IMR-90 (cell line): Measurements from ENCODE around the gene NATD1. TPM values are rescaled to one million over a fixed set of nuclear protein-coding genes. Genes with fewer than 3 reads are reported as not detected.

Experiments used
- ATAC-seq: fragments of 200-7000 bp; cut with Tn5 transposase; 2 replicates; pipeline ENCODE4 v1.9.1; 2020; ENCODE audit warnings: low read depth, mild to moderate bottlenecking, moderate library complexity
- BruUV-seq: library from RNA; stranded (reverse); fragments of 400-500 nt; replicated peaks from 2 replicates; lab custom pipeline; 2021; lab: Mats Ljungman, UMichigan
- CTCF ChIA-PET: fragments of 300-600 bp; formaldehyde crosslinking; extraction: SDS; loops from one replicate; lab custom pipeline; 2021; ENCODE audit warnings: antibody characterized with exemption; lab: Yijun Ruan, JAX
- POLR2A ChIA-PET: fragments of 300-600 bp; sonication (Branson Sonifier 250); formaldehyde crosslinking; loops from one replicate; lab custom pipeline; 2022; ENCODE audit warnings: antibody characterized with exemption; ENCODE audit not compliant: unreplicated experiment; lab: Charles Lee
- DNase-seq: peaks from one replicate; pipeline ENCODE4 v3.0.0; 2013
- H2AFZ ChIP-seq: replicated peaks from 2 replicates; pipeline ENCODE3; 2013; ENCODE audit warnings: low read length, mild to moderate bottlenecking; ENCODE audit not compliant: poor library complexity
- H2AK5ac ChIP-seq: 2 replicates; pipeline ENCODE4 v1.6.1; 2013; ENCODE audit warnings: low read depth, low read length, inconsistent platforms
- H2AK9ac ChIP-seq: replicated peaks from 2 replicates; pipeline ENCODE3; 2013; ENCODE audit warnings: mild to moderate bottlenecking, low read depth, low read length, moderate library complexity; ENCODE audit not compliant: poor library complexity
- H2BK120ac ChIP-seq: 2 replicates; pipeline ENCODE4 v1.6.1; 2013; ENCODE audit warnings: low read depth, low read length, inconsistent platforms
- H2BK15ac ChIP-seq: 3 replicates; pipeline ENCODE4 v1.6.1; 2013; ENCODE audit warnings: low read depth, low read length, inconsistent platforms
- H2BK20ac ChIP-seq: 2 replicates; pipeline ENCODE4 v1.6.1; 2013; ENCODE audit warnings: low read depth, mild to moderate bottlenecking, inconsistent platforms, low read length, moderate library complexity
- H2BK5ac ChIP-seq: 2 replicates; pipeline ENCODE4 v1.6.1; 2013; ENCODE audit warnings: mild to moderate bottlenecking, low read depth, low read length, inconsistent platforms; ENCODE audit not compliant: poor library complexity, severe bottlenecking
- H3K14ac ChIP-seq: replicated peaks from 2 replicates; pipeline ENCODE4 v1.6.1; 2013; ENCODE audit warnings: low read depth, low read length, inconsistent platforms
- H3K18ac ChIP-seq: 2 replicates; pipeline ENCODE4 v1.6.1; 2013; ENCODE audit warnings: low read depth, low read length, control low read depth
- H3K23ac ChIP-seq: 2 replicates; pipeline ENCODE4 v1.6.1; 2013; ENCODE audit warnings: low read depth, low read length, inconsistent platforms
- H3K27ac ChIP-seq: 2 replicates; pipeline ENCODE4 v1.5.1; 2013; ENCODE audit warnings: mild to moderate bottlenecking, control low read depth, low read length; ENCODE audit not compliant: insufficient read depth
- H3K27me3 ChIP-seq: 2 replicates; pipeline ENCODE4 v1.6.1; 2013; ENCODE audit warnings: low read length; ENCODE audit not compliant: control insufficient read depth, insufficient read depth
- H3K36me3 ChIP-seq: 2 replicates; pipeline ENCODE4 v1.6.1; 2013; ENCODE audit warnings: low read length, mixed read lengths; ENCODE audit not compliant: control insufficient read depth, insufficient read depth
- H3K4ac ChIP-seq: 2 replicates; pipeline ENCODE4 v1.6.1; 2013; ENCODE audit warnings: low read depth, low read length, inconsistent platforms
- H3K4me1 ChIP-seq: 2 replicates; pipeline ENCODE4 v1.6.1; 2013; ENCODE audit warnings: low read length, mixed read lengths; ENCODE audit not compliant: control insufficient read depth, insufficient read depth
- H3K4me2 ChIP-seq: 2 replicates; pipeline ENCODE4 v1.6.1; 2013; ENCODE audit warnings: low read depth, mild to moderate bottlenecking, control low read depth, low read length, moderate library complexity
- H3K4me3 ChIP-seq: 2 replicates; pipeline ENCODE4 v1.5.1; 2013; ENCODE audit warnings: low read depth, mild to moderate bottlenecking, control low read depth, low read length, moderate library complexity; ENCODE audit not compliant: insufficient read depth
- H3K56ac ChIP-seq: 2 replicates; pipeline ENCODE4 v1.6.1; 2013; ENCODE audit warnings: low read length, inconsistent platforms; ENCODE audit not compliant: insufficient read depth; ENCODE audit errors: extremely low read depth
- H3K79me1 ChIP-seq, 2 experiments: 2 replicates each; pipeline ENCODE4 v1.6.1; 2013; ENCODE audit warnings: low read length in 2 of 2, inconsistent platforms in 1 of 2, low read depth in 1 of 2
- H3K9ac ChIP-seq: 2 replicates; pipeline ENCODE4 v1.6.1; 2013; ENCODE audit warnings: low read depth, low read length, control low read depth
- H3K9me1 ChIP-seq: 2 replicates; pipeline ENCODE4 v1.6.1; 2013; ENCODE audit warnings: low read length, inconsistent platforms; ENCODE audit not compliant: insufficient read depth
- H3K9me3 ChIP-seq: 2 replicates; pipeline ENCODE4 v1.6.1; 2013; ENCODE audit warnings: low read length; ENCODE audit not compliant: control insufficient read depth, insufficient read depth
- H4K20me1 ChIP-seq: 2 replicates; pipeline ENCODE4 v1.6.1; 2013; ENCODE audit warnings: low read length, inconsistent platforms; ENCODE audit not compliant: insufficient read depth
- H4K5ac ChIP-seq: 2 replicates; pipeline ENCODE4 v1.6.1; 2013; ENCODE audit warnings: mild to moderate bottlenecking, low read depth, low read length, control low read depth
- H4K8ac ChIP-seq, 2 experiments: 2 replicates each; pipeline ENCODE4 v1.6.1; 2013; ENCODE audit warnings: low read depth in 2 of 2, low read length in 2 of 2, control low read depth in 1 of 2, inconsistent platforms in 1 of 2
- H4K91ac ChIP-seq: 2 replicates; pipeline ENCODE4 v1.6.1; 2013; ENCODE audit warnings: low read depth, low read length, inconsistent platforms; ENCODE audit not compliant: insufficient read depth
- BHLHE40 ChIP-seq: fragments of 150-350 bp; IDR thresholded peaks from 2 replicates; pipeline ENCODE4 v1.6.1; 2016; ENCODE audit warnings: mild to moderate bottlenecking, low read depth, low read length
- CEBPB ChIP-seq: IDR thresholded peaks from 2 replicates; pipeline ENCODE4 v1.6.1; 2012; ENCODE audit warnings: low read depth, low read length, improper control_type of control experiment
- FOS ChIP-seq: fragments of 150-350 bp; IDR thresholded peaks from 2 replicates; pipeline ENCODE4 v1.6.1; 2016; ENCODE audit warnings: low read depth, low read length
- MAFK ChIP-seq: IDR thresholded peaks from 2 replicates; pipeline ENCODE4 v1.6.1; 2012; ENCODE audit warnings: low read depth, low read length, improper control_type of control experiment
- MXI1 ChIP-seq: IDR thresholded peaks from 2 replicates; pipeline ENCODE4 v1.6.1; 2012; ENCODE audit warnings: low read depth, mild to moderate bottlenecking, low read length, moderate library complexity, borderline replicate concordance
- RAD21 ChIP-seq: IDR thresholded peaks from 2 replicates; pipeline ENCODE4 v1.6.1; 2012; ENCODE audit warnings: low read length, improper control_type of control experiment
- RCOR1 ChIP-seq: IDR thresholded peaks from 2 replicates; pipeline ENCODE4 v1.6.1; 2012; ENCODE audit warnings: mild to moderate bottlenecking, low read length, improper control_type of control experiment; ENCODE audit not compliant: insufficient replicate concordance
- RFX5 ChIP-seq: IDR thresholded peaks from 2 replicates; pipeline ENCODE4 v1.8.0; 2012; ENCODE audit warnings: low read depth, mild to moderate bottlenecking, low read length, moderate library complexity
- SMC3 ChIP-seq: fragments of 150-350 bp; IDR thresholded peaks from 2 replicates; pipeline ENCODE4 v1.6.1; 2016; ENCODE audit warnings: low read depth, mild to moderate bottlenecking, antibody characterized with exemption, low read length, moderate library complexity
- WGBS, 2 experiments: methylation state at CpG; one replicate each; pipeline versions ENCODE4 v1.1.5 to v1.1.7; 2013; ENCODE audit warnings: missing lambda C conversion rate in 2 of 2; ENCODE audit not compliant: insufficient read length in 1 of 2; ENCODE audit errors: extremely low coverage in 2 of 2; 5-methylcytosine and 5-hydroxymethylcytosine counted together
- dilution Hi-C: fragments of 300-500 bp; cut with HindIII; formaldehyde crosslinking; loops from one replicate; pipeline ENCODE4 v1.14.3; 2018; ENCODE audit warnings: low sequenced_read_pairs; ENCODE audit not compliant: unreplicated experiment
- in situ Hi-C: fragments of 300-500 bp; cut with MboI; formaldehyde crosslinking; loops from 3 replicates; pipeline ENCODE4 v1.14.3; 2019; ENCODE audit warnings: low sequenced_read_pairs, inconsistent platforms, mixed read lengths
- intact Hi-C: fragments of 100-400 bp; cut with micrococcal nuclease; formaldehyde crosslinking; loops from 2 replicates; pipeline ENCODE4 v1.10.0; 2022
- polyA plus RNA-seq, 3 experiments: library from polyadenylated mRNA; depleted of rRNA; stranded (reverse); fragments of >200 nt; gene quantifications; 2 replicates each; pipeline ENCODE4 v1.2.3, GENCODE V29; 2012; ENCODE audit warnings: low replicate concordance in 1 of 3
- total RNA-seq: library from RNA; depleted of rRNA; stranded (reverse); fragments of >200 nt; gene quantifications from 2 replicates; pipeline ENCODE4 v1.2.3, GENCODE V29; 2012
- TF ChIP-seq, protein P1 (sequence below): fragments of 150-350 bp; IDR thresholded peaks from 2 replicates; pipeline ENCODE4 v1.6.1; 2016; ENCODE audit warnings: low read depth, mild to moderate bottlenecking, low read length, moderate library complexity, borderline replicate concordance
- TF ChIP-seq, protein P2 (sequence below): conservative IDR thresholded peaks from 2 replicates; pipeline ENCODE4 v1.5.1; 2012; ENCODE audit warnings: mild to moderate bottlenecking, low read depth, low read length, improper control_type of control experiment

The NATD1 gene
- total and polyA plus RNA-seq, 2 of the 4 experiments (the other 2 are of a cell fraction), result 0.90 to 4.3 TPM

DNA sequence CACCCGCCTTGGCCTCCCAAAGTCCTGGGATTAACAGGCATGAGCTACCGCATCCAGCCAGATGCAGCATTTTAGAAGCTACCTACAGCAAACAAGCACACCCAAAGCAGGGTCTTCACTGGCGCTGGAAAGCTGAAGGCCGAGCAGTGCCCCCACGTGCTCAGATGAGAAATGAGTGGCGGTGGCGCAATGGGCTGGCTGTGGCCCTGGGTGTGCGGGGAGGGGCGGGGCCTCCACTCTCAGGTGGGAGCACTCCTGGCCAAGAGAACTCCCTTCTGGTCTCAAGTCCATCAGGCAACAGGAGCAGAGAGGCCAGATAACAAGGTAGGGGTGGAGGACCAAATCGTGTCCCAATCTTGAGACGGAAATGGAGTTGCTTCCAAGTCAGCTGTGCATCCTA lies 51.3 kb downstream of the NATD1 start:
- Histone ChIP-seq H3K79me1 (peaks cover 17 to 88% of the 10 kb centered on the region in 2 experiments), H2BK120ac (no peak overlapping the region), H4K8ac (no peak overlapping the region), H3K9me3 (no peaks in the 10 kb centered on the region), H4K5ac (no peak overlapping the region), H3K27me3 (no peaks in the 10 kb centered on the region), H3K9ac (no peak overlapping the region), H3K4me2 (no peak overlapping the region), H3K27ac (no peak overlapping the region), H2BK20ac (no peak overlapping the region), H2BK5ac (no peak overlapping the region), H4K91ac (no peak overlapping the region), H2AK5ac (no peak overlapping the region), H3K4ac (no peak overlapping the region), H3K23ac (no peak overlapping the region), H3K18ac (no peak overlapping the region), H4K20me1 (peaks cover 97% of the 10 kb centered on the region), H2AK9ac (peak overlapping the region; percentile 25), H3K36me3 (peaks cover 24% of the 10 kb centered on the region), H3K4me3 (no peak overlapping the region), H3K4me1 (peaks cover 2% of the 10 kb centered on the region; the same call in 1 of the 2 replicates), H3K14ac (no peak overlapping the region), H3K9me1 (peaks cover 24% of the 10 kb centered on the region; the same call in 1 of the 2 replicates), H2AFZ (no peak overlapping the region), H2BK15ac (no peak overlapping the region), H3K56ac (no peak overlapping the region)
- ChIA-PET POLR2A (no interaction called here), CTCF (no interaction called here)
- WGBS, 2 experiments, result 100% methylated on average over 5 of the region's 11 CpGs; no CpG with 5 or more reads in 1 of the 2 experiments
- BruUV-seq, result no TSS peak
- in situ Hi-C loops, result no loop called here
- intact Hi-C loops, result no loop called here
- DNase-seq (no peak), ATAC-seq (no peak)
- dilution Hi-C loops, result no loop called here
- TF ChIP-seq RAD21 (no peak), MAFK (no peak), RCOR1 (no peak), CEBPB (no peak), BHLHE40 (no peak), SMC3 (no peak), FOS (no peak), RFX5 (no peak), MXI1 (no peak)
- TF ChIP-seq, protein P1, sequence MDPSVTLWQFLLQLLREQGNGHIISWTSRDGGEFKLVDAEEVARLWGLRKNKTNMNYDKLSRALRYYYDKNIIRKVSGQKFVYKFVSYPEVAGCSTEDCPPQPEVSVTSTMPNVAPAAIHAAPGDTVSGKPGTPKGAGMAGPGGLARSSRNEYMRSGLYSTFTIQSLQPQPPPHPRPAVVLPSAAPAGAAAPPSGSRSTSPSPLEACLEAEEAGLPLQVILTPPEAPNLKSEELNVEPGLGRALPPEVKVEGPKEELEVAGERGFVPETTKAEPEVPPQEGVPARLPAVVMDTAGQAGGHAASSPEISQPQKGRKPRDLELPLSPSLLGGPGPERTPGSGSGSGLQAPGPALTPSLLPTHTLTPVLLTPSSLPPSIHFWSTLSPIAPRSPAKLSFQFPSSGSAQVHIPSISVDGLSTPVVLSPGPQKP, result no peak
- TF ChIP-seq, protein P2, sequence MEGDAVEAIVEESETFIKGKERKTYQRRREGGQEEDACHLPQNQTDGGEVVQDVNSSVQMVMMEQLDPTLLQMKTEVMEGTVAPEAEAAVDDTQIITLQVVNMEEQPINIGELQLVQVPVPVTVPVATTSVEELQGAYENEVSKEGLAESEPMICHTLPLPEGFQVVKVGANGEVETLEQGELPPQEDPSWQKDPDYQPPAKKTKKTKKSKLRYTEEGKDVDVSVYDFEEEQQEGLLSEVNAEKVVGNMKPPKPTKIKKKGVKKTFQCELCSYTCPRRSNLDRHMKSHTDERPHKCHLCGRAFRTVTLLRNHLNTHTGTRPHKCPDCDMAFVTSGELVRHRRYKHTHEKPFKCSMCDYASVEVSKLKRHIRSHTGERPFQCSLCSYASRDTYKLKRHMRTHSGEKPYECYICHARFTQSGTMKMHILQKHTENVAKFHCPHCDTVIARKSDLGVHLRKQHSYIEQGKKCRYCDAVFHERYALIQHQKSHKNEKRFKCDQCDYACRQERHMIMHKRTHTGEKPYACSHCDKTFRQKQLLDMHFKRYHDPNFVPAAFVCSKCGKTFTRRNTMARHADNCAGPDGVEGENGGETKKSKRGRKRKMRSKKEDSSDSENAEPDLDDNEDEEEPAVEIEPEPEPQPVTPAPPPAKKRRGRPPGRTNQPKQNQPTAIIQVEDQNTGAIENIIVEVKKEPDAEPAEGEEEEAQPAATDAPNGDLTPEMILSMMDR, result no peak
